Measurements from ENCODE around the gene CAST.

DNA sequence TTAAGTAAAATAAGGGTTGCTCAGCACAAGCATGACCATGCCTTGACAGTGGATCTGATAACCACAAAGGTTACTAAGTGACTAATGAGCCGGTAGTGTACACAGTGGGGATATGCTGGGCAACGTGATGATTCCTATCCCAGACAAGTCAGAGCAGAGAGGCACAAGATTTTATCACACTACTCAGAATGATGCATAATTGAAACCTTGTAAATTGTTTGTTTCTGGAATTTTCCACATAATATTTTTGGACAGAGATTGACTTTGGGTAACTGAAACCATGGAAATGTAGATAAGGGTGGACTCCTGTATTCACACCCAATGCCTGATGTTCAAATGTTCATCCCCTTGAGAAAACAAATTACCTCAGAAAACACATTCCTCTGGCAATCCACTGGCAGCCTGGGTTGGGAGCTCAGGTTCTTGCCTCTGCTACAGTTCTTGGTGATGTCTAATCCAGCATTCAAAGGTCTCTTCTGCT, 161.8 kb downstream of the CAST start:
- TF ChIP-seq, protein P1, sequence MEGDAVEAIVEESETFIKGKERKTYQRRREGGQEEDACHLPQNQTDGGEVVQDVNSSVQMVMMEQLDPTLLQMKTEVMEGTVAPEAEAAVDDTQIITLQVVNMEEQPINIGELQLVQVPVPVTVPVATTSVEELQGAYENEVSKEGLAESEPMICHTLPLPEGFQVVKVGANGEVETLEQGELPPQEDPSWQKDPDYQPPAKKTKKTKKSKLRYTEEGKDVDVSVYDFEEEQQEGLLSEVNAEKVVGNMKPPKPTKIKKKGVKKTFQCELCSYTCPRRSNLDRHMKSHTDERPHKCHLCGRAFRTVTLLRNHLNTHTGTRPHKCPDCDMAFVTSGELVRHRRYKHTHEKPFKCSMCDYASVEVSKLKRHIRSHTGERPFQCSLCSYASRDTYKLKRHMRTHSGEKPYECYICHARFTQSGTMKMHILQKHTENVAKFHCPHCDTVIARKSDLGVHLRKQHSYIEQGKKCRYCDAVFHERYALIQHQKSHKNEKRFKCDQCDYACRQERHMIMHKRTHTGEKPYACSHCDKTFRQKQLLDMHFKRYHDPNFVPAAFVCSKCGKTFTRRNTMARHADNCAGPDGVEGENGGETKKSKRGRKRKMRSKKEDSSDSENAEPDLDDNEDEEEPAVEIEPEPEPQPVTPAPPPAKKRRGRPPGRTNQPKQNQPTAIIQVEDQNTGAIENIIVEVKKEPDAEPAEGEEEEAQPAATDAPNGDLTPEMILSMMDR (IDR thresholded peaks at IDR 0.05): no peak
- no peak for TF ChIP-seq EZH2 (IDR thresholded peaks at IDR 0.05; ENCODE audit: borderline replicate concordance, insufficient read depth, low read depth, low read length, poor library complexity, severe bottlenecking)
